Neural cell (in vitro differentiated cells): ENCODE results near the gene RAI1. TPM values are rescaled to one million over a fixed set of nuclear protein-coding genes. Genes with fewer than 3 reads are reported as not detected.

ENCODE experiments used
- H2AFZ ChIP-seq: fragments of 200-600, 300-800 bp; sonication (generic), shearing (Covaris generic); 2 replicates; pipeline ENCODE4 v1.6.0; 2014; ENCODE audit warnings: low read depth, mild to moderate bottlenecking, antibody characterized with exemption, low read length, moderate library complexity
- H3F3A ChIP-seq: fragments of 200-600 bp; shearing (Covaris generic); 2 replicates; pipeline ENCODE4 v1.6.1; 2016; ENCODE audit warnings: mild to moderate bottlenecking, moderate library complexity, mixed read lengths, antibody characterized with exemption, low read length; ENCODE audit not compliant: insufficient read depth, poor library complexity, severe bottlenecking
- H3K27ac ChIP-seq: fragments of 200-600, 300-800 bp; sonication (generic), shearing (Covaris generic); 2 replicates; pipeline ENCODE4 v1.5.1; 2014; ENCODE audit warnings: mild to moderate bottlenecking, low read length, moderate library complexity
- H3K27me3 ChIP-seq: fragments of 300-800, 200-600 bp; sonication (generic), shearing (Covaris generic); 2 replicates; pipeline ENCODE4 v1.6.0; 2014; ENCODE audit warnings: mild to moderate bottlenecking, low read depth, low read length, moderate library complexity; ENCODE audit not compliant: insufficient read depth
- H3K36me3 ChIP-seq: fragments of 300-800, 200-600 bp; sonication (generic), shearing (Covaris generic); 2 replicates; pipeline ENCODE4 v1.5.1; 2014; ENCODE audit warnings: mild to moderate bottlenecking, antibody characterized with exemption, low read length, moderate library complexity; ENCODE audit not compliant: insufficient read depth
- H3K4me2 ChIP-seq: fragments of 300-800, 200-600 bp; sonication (generic), shearing (Covaris generic); 2 replicates; pipeline ENCODE4 v1.6.0; 2014; ENCODE audit warnings: mild to moderate bottlenecking, low read length
- H3K4me3 ChIP-seq: fragments of 300-800, 200-600 bp; sonication (generic), shearing (Covaris generic); 2 replicates; pipeline ENCODE4 v1.5.1; 2014; ENCODE audit warnings: mild to moderate bottlenecking, low read length, moderate library complexity
- H3K79me2 ChIP-seq: fragments of 200-600 bp; shearing (Covaris generic); replicated peaks from 2 replicates; pipeline ENCODE4 v1.6.0; 2014; ENCODE audit warnings: mild to moderate bottlenecking, low read length, moderate library complexity; ENCODE audit not compliant: insufficient read depth
- H3K9ac ChIP-seq: fragments of 300-800, 200-600 bp; sonication (generic), shearing (Covaris generic); 2 replicates; pipeline ENCODE4 v1.6.1; 2016; ENCODE audit warnings: mild to moderate bottlenecking, low read length, mixed read lengths
- H3K9me2 ChIP-seq: fragments of 200-600 bp; shearing (Covaris generic); 2 replicates; pipeline ENCODE4 v1.6.1; 2016; ENCODE audit warnings: mild to moderate bottlenecking, low read length, mixed read lengths; ENCODE audit not compliant: insufficient read depth
- H3K9me3 ChIP-seq: fragments of 200-600, 300-800 bp; sonication (generic), shearing (Covaris generic); 2 replicates; pipeline ENCODE4 v1.6.1; 2016; ENCODE audit warnings: mild to moderate bottlenecking, mixed run types, low read length, moderate library complexity, mixed read lengths
- H4K20me1 ChIP-seq: fragments of 200-600 bp; shearing (Covaris generic); 2 replicates; pipeline ENCODE4 v1.6.1; 2016; ENCODE audit warnings: mild to moderate bottlenecking, mixed run types; ENCODE audit not compliant: insufficient read depth
- CTCF ChIP-seq: fragments of 450-650 bp; IDR thresholded peaks from 2 replicates; pipeline ENCODE4 v1.5.1; 2014; ENCODE audit warnings: antibody characterized with exemption, mild to moderate bottlenecking, moderate library complexity; ENCODE audit not compliant: poor library complexity, severe bottlenecking
- EP300 ChIP-seq: fragments of 450-650 bp; conservative IDR thresholded peaks from 2 replicates; pipeline ENCODE4 v1.6.1; 2014; ENCODE audit warnings: antibody characterized with exemption, mild to moderate bottlenecking, moderate library complexity; ENCODE audit not compliant: poor library complexity, severe bottlenecking
- EZH2 ChIP-seq: fragments of 200-600, 300-800 bp; shearing (Covaris generic), sonication (generic); IDR thresholded peaks from 2 replicates; pipeline ENCODE4 v1.6.1; 2014; ENCODE audit warnings: antibody characterized with exemption, low read length, borderline replicate concordance, mild to moderate bottlenecking; ENCODE audit not compliant: insufficient read depth, poor library complexity, severe bottlenecking
- MXI1 ChIP-seq: fragments of 450-650 bp; conservative IDR thresholded peaks from 2 replicates; pipeline ENCODE4 v1.6.1; 2014; ENCODE audit warnings: antibody characterized with exemption, mild to moderate bottlenecking; ENCODE audit not compliant: poor library complexity, severe bottlenecking
- POLR2AphosphoS5 ChIP-seq: IDR thresholded peaks from 2 replicates; pipeline ENCODE4 v1.6.1; 2012
- RAD21 ChIP-seq: fragments of 450-650 bp; conservative IDR thresholded peaks from 2 replicates; pipeline ENCODE4 v1.6.1; 2014; ENCODE audit warnings: antibody characterized with exemption, mild to moderate bottlenecking, moderate library complexity
- REST ChIP-seq: IDR thresholded peaks from 2 replicates; pipeline ENCODE4 v1.6.1; 2012; ENCODE audit warnings: borderline replicate concordance
- SMC3 ChIP-seq: fragments of 450-650 bp; conservative IDR thresholded peaks from 2 replicates; pipeline ENCODE4 v1.6.1; 2014; ENCODE audit warnings: antibody characterized with exemption, mild to moderate bottlenecking, moderate library complexity; ENCODE audit not compliant: poor library complexity
- TAF1 ChIP-seq: IDR thresholded peaks from 2 replicates; pipeline ENCODE4 v1.6.1; 2012; ENCODE audit warnings: low read depth
- polyA plus RNA-seq: library from polyadenylated mRNA; depleted of rRNA; stranded (reverse); fragments of >200 nt; gene quantifications from 2 replicates; pipeline ENCODE4 v1.2.3, GENCODE V29; 2014

RAI1 gene
- polyA plus RNA-seq, 1 donor from 2014 or later = 16.9 TPM

- Histone ChIP-seq H2AFZ (no peak overlapping the region), H3K9me2 (no peaks in the 10 kb centered on the region), H3K27me3 (no peaks in the 10 kb centered on the region), H3K4me3 (peak overlapping the region; percentile 10), H4K20me1 (peaks cover 74% of the 10 kb centered on the region), H3K4me2 (no peak overlapping the region), H3K79me2 (peaks cover 94% of the 10 kb centered on the region), H3K9me3 (no peaks in the 10 kb centered on the region), H3F3A (no peaks in the 10 kb centered on the region), H3K9ac (no peak overlapping the region), H3K27ac (no peak overlapping the region), H3K36me3 (no peaks in the 10 kb centered on the region)
- no peak for TF ChIP-seq TAF1
- TF ChIP-seq CTCF = no peak
- no peak for TF ChIP-seq SMC3
- no peak for TF ChIP-seq REST
- TF ChIP-seq EP300 = no peak
- TF ChIP-seq RAD21 = no peak
- TF ChIP-seq EZH2 = no peak
- no peak for TF ChIP-seq POLR2AphosphoS5
- no peak for TF ChIP-seq MXI1
Measured at GRCh38 chr17:17732892-17733670, 51.8 kb downstream of the RAI1 start.

- no peak overlapping the region for H3K27ac ChIP-seq
Measured at GRCh38 chr17:17736205-17737183, 55.2 kb downstream of the RAI1 start.

More at GRCh38 chr17:17736205-17737183, 55.2 kb downstream of the RAI1 start:
- Histone ChIP-seq H3F3A (no peaks in the 10 kb centered on the region), H3K27me3 (no peaks in the 10 kb centered on the region), H3K79me2 (peaks cover 89% of the 10 kb centered on the region), H3K9ac (no peak overlapping the region), H3K4me3 (no peak overlapping the region), H3K4me2 (no peak overlapping the region), H3K36me3 (no peaks in the 10 kb centered on the region), H3K9me2 (no peaks in the 10 kb centered on the region), H3K9me3 (no peaks in the 10 kb centered on the region), H4K20me1 (peaks cover 44% of the 10 kb centered on the region), H2AFZ (no peak overlapping the region)
- TF ChIP-seq POLR2AphosphoS5 (no peak), EP300 (no peak), REST (no peak), EZH2 (no peak), CTCF (no peak), MXI1 (no peak), TAF1 (no peak), RAD21 (no peak), SMC3 (no peak)
